Iris pigment epithelial cell (primary cell): Measurements from ENCODE around the gene PIK3CG.

Experiments
- DNase-seq: peaks from one replicate; pipeline ENCODE4 v3.0.0-alpha.2; 2011; ENCODE audit warnings: low read depth

PIK3CG gene

DNA sequence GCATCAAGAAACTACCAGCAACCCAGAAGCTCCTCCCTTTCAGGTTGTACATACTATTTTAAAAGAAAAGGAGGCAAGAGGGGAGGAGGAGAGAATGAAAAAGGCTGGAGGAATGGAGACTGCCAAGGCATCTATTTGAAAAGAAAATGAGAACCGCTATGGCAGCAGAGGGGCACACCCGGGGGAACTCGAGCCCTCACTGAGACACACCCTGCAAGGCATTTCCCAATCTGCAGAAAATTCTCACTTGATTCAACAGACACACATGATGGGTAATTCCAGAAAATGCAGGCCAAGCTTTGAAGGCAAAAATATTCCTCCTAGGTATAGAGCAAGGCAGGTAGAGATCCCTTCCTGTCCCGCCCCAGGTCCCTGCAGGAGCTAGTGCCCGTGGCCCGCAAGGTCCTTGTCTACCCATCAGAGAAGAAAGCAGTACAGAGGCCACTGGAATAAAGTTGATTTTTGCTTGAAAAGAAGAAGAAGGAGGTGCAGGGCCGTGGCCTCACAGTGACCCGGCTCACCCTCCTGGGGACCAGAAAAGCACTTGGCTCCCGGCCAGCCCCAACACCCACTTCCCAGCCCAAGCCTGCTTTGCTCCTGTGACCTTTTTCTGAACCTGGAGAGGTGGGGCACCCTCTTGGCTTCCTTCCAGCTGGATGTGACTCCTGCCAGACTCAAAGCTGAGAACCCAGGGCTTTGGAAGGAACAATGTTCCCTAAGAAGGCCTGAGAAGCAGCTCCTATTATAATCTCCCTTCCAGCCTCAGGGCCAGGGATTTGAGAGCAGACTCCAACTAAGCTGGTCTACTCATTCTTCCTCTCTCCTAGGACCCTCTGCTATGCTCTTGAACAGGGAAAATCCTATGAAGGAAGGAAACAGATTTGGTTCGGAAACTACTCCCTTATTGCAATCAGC lies 6.2 kb upstream of the PIK3CG start:
- DNase-seq, result no peak

DNA sequence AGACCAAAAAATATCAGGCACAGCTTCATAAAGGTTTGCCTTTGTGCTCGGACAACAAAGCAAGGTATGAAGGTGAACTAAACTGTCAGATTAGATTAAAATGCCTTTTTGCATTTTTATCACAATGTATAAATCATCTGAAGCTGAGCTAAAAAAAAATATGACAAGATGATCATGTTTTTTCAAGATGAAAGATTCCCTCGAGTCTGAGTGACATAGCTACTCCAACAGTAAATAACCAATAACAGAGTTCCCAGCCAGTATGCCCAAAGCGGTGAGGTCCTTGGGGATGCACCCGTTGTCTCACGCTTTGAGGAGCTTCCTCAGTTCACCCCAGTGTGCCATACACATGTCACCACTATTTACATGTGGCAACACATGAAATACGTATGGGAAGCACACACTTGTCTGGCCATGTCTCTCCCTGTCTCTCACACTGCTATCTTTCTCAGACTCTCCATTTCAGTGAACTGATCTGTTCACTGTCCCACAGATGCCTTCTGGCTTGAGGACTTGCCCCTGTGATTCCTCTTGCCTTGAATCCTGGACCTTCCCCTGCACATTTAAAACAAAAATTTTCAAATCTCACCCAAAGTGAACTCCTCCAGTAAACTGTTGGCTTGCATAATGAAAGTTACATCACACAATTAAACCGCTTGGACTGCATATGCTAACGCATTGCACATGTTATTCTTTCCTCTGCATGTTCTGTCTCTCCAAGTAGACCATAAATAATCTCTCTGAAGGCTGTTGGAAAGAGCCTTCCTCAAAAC lies 2.6 kb upstream of the PIK3CG start:
- peak; percentile 10 for DNase-seq

DNA sequence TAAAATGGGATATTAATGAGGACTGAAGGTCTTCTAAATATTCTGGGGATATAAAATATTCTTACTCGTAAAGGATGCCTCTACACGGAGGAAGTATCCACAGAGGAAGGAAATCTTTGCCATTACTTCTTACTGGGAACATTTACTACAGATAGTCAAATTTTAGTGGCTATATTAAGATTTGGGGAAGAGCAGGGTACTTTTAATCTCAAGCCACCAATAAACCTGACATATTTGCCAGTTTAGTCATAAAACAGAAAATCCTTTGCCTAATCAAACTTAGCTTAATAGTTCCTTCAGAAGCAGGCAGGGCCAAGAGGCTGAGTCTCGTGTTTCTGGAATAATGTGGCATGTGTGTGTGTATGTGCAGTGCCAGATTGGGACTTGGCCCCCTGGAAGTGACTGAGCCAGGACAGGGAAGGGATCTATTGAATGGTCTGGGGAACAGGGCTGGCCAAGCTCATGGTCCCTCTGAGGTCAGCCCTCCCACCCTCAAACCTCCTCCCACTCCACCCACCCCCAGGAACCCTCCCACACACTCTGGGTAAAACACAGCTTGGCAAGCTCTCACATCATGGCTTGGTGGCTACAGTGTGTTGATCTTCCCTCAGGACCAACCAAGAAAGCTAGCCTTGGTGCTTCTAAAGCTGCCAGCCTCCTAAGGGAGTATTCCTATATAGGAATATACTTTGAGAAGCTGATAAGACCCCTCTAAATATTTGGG lies 1.6 kb upstream of the PIK3CG start:
- DNase-seq, result no peak

DNA sequence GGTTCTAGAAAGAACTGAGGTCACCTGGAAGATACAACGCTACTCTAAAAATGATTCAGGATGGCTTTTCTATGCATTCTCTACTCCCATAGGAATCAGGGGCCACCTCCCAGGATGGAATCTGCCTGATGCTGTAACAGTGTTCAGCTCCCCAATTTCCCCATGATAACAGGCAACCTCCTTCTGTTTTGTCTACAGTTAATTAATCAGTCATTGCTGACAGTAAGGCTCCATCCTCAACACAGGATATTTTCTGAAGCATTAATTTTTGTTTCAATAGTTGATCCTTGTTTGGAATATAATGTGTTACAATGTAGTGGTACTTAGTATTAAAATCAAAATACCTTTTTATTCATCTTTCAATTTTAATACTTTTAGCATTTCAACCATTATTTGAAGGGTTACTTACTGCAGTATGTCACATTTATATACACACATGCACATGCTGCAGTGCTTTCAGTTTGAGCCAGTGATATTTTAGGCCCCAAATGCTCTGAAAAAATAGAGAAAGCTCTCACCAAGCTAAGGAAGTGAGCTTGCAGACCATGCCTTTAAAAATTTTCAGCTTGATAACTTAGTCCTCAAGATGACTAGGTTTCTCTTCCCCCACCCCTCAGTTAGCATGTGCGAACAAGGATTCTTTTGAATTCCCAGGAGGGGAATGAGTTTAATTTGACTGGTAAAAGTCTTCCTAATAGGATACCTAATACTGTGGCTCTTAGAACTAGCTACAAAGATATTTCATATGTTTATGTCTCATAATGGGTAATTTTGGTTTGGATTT lies 592 bp upstream of the PIK3CG start:
- no peak for DNase-seq

DNA sequence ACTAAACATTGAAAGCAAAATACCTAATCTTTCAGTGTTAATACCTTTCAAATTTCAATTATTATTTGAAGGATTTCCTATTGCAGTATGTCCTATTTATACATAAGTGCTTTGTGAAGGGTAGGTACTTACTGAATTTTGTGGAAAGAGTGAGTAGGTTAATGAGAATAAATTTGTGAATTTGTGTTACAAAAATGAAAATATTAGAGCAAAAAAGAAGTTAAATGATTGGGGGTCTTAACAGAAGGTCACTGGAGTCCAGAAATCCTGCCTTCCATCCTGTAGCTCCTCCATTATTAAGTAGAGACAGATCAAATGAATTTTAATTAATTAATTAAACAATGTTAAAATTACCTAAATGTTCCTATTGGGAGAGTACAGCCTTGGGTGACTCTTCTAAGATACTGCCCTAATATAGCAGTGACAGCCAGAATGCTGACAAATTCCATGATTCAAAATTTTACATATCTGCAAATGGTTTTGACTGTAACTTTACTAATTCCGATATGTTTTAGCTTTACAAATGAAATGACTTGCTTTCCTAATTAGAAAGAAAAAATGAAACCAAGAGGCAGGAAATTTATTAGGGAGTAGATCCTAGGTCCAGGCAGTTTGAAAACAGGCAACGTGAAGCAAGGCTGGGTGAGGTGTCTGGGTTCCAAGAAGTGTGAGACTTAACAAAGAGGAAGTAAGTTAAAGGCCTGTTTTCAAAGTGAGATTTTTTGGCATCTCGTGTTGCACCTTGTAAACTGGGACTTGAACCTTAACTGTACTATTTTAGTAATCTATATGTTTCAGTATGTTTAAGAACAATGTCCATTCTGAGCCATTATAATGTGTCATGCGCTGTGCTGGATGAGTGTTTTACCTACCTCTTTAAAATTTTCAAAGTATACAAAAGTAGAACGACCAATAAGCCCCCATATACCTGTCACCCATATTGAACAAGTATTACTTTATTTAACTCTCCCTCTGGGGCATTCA lies 1.5 kb downstream of the PIK3CG start:
- no peak for DNase-seq

DNA sequence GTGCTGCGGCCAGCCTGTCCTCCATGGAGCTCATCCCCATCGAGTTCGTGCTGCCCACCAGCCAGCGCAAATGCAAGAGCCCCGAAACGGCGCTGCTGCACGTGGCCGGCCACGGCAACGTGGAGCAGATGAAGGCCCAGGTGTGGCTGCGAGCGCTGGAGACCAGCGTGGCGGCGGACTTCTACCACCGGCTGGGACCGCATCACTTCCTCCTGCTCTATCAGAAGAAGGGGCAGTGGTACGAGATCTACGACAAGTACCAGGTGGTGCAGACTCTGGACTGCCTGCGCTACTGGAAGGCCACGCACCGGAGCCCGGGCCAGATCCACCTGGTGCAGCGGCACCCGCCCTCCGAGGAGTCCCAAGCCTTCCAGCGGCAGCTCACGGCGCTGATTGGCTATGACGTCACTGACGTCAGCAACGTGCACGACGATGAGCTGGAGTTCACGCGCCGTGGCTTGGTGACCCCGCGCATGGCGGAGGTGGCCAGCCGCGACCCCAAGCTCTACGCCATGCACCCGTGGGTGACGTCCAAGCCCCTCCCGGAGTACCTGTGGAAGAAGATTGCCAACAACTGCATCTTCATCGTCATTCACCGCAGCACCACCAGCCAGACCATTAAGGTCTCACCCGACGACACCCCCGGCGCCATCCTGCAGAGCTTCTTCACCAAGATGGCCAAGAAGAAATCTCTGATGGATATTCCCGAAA lies 2.7 kb downstream of the PIK3CG start:
- DNase-seq, result no peak

DNA sequence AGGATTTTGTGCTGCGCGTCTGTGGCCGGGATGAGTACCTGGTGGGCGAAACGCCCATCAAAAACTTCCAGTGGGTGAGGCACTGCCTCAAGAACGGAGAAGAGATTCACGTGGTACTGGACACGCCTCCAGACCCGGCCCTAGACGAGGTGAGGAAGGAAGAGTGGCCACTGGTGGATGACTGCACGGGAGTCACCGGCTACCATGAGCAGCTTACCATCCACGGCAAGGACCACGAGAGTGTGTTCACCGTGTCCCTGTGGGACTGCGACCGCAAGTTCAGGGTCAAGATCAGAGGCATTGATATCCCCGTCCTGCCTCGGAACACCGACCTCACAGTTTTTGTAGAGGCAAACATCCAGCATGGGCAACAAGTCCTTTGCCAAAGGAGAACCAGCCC lies 3.3 kb downstream of the PIK3CG start:
- no peak for DNase-seq

DNA sequence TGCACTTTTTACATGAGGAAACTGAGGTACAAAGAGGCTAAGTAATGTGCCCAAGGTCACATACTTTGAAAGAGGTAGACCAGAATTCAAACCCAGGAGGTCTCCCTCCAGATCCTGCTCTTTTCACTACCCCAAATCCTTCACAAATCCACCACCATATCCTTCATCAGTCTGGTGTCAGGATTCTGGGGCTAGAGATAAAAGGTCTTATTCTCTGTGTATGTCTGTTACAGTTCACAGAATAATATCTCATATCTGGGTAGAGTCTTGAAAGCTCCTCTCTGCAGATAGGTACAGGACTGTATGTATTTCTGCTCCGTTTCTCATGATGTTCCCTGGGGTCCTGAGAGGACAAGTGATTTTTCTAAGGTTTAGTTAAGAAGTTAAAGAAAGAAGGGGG lies 4.9 kb downstream of the PIK3CG start:
- no peak for DNase-seq

DNA sequence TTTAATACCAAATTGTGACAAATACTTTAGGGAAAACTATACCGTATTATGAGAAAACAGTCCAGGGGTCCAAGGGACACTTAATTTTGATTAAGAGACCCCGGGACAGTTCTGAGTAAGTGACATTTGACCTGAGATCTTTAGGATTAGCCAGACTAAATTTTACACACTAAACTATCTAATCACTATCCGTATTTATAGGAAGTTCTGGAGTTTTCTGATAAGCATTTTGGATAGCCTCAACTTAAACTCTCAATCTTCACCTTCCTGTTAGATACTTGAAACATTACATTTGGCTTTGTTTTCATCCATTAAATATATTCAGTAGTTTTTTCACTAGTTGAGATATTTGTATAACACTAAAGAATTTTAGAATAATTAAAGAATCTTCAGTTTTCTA lies 5.4 kb downstream of the PIK3CG start:
- DNase-seq, result no peak

DNA sequence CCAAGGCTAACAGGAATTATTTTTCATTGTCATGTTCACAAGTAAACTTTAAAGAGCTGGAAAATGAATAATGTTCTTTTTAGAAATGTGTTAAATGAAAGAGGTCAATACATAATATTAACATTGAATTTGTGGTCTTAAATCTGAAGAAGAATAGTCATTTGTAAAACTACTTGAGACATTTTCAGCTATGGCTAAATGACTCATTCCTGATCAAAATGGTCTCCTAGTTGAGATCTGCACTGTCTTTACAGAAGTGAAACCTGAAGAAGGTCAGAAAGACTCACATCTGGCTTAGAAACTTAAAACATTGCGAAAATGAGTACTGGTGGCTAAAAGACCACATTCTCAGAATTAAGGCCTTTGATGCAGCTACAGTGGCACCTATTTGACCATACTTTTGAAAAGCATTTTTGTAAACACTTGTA lies 5.9 kb downstream of the PIK3CG start:
- peak; percentile 43 for DNase-seq

DNA sequence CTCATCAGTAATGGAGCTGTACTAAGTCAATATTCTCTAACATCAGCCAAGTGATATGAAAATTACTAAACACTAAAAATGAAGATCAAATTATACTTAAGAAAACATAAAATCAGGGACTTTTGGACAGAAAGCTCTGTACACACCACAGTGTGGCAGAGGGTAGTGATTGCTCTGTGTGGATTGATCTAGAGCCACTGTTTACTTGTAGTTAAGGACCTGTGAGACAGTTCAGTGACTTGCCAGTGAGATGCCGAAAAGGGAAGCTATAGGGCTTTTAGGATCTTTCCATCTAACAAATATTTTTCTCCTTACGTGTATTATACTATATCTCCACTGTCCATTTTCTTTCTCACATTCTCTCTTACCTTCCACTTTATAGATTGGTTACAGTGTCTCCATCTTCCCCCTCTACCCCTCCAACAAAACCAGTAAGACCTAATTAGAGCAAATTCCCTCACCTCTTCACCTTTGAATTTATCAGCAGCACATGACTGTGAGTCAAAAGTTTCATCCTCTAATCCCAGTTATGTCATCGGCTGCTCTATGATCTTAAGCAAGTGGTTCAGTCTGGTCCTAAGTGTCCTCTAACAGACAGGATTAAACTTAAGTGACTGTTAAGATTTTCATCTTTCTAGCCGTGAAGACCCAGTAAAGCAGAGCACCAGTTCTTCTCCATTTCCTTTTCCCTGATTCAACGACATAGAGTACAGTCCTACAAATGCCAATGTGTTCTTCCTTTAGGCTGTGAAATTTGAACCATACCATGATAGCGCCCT lies 6.9 kb downstream of the PIK3CG start:
- DNase-seq, result peak; percentile 14

DNA sequence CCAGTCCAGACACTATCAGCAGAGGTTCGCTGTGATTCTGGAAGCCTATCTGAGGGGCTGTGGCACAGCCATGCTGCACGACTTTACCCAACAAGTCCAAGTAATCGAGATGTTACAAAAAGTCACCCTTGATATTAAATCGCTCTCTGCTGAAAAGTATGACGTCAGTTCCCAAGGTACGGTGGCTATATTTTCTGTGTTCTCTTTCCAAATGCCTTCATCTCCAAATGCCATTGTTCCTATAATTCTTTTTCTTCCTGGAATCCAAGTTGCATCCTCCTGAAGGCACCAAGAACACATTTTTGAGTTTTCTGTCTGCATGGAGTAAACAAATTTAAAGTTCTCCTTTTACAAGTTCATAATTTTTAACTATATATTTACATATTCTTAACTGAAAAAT lies 7.7 kb downstream of the PIK3CG start:
- no peak for DNase-seq

DNA sequence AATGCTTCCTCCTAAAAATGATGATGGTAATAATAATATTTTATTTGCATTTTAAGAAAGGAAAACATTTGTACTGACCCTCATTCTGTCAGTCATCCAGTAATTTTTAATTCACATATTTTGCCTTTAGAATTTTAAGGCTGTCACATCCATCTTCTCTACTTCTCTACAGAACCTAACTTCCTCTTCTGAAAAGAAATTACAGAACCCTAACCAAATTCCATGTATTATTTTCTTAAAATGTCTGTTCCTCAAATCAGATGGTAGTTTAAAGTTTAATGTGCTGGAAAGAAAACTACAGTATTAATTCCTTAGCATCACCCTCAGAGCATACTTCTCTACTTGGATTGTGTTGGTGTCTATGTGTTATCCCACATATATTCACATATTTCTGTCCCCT lies 9.0 kb downstream of the PIK3CG start:
- DNase-seq, result no peak

DNA sequence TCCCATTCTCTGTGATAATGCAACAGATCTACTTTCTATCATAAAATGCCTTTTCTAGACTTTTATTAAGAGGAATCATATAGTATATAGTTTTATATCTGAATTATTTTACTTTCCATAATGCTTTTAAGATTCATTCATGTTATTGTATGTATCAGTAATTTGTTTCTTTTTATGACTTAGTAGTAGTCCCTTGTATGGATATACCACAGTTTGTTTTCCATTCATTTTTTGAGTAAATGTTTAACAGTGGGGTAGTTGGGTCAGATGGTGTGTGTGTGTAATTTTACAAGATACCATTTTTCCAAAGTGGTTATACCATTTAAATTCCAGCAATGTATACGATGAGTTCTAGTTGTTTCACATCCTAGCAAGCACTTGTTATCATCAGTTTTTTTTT lies 10.4 kb downstream of the PIK3CG start:
- DNase-seq, result no peak

DNA sequence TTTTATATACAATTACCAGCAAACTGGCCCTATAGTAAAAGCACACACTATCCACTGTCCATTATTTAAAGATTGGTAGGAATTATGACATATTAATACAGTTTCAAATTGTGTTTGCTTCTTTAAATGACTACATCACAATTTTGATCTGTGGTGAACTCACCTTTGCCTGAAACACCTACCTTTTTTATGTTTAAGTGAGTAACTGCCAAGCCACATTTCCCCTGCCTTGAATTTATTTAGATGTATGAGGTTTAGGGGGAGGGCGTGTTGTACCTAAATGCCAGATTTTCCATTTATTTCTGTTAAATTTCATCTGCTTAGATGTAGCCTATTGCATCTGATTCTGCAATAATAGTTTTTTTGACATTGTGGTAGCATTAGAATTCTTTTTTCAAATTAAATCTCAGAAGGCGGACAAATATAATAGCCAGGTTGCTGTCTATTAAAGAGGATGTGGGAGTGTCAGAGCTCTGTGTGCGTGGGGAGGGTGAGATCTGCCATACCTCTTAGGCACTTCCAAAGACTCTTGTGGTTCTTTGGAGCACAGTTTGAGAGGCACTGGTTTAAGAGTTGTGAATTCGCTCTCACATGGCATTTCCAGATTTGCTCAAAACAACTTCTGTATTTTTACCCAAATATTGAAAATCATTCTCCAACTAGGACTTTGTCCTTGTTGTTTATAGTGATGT lies 13.8 kb downstream of the PIK3CG start:
- no peak for DNase-seq

DNA sequence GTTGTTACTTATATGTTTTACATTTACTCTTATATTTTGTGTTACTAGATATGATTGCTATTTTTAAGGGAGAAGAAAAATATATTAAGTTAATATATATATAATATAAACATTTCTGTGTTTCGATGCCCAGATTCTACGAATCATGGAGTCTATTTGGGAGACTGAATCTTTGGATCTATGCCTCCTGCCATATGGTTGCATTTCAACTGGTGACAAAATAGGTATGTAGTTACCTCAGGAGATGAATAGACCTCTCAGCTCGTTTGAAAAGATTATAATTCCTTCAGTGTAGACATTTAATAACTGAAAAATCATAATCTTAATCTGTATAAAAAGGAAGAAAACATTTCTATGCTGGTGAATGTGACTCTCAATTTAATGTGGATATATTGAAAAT lies 16.9 kb downstream of the PIK3CG start:
- DNase-seq, result no peak

DNA sequence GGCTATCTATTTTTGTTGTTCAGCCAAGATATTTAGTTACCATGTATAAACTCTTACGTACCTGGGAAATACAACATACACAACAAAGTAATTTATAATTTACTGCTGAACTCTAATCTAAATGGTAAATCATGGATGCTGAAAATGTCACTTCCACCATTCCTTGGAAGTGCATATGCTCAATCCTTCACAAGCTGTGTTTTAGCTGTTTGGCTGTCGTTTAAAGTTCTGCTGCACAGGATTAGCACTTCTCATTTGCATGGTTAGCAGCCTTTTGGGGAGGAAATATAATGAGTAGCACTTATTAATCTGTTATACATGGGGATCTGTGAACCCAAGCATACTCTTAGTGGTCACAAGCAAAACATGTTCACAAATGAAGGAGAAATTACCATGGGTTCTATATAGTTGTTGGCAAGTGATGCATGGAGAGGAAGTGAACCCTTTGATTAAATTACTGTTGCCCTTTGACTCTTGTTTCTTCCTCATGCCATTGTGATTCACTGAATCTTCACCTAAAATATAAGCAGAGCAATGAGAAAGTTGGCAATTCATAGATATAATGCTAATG lies 18.5 kb downstream of the PIK3CG start:
- no peak for DNase-seq

DNA sequence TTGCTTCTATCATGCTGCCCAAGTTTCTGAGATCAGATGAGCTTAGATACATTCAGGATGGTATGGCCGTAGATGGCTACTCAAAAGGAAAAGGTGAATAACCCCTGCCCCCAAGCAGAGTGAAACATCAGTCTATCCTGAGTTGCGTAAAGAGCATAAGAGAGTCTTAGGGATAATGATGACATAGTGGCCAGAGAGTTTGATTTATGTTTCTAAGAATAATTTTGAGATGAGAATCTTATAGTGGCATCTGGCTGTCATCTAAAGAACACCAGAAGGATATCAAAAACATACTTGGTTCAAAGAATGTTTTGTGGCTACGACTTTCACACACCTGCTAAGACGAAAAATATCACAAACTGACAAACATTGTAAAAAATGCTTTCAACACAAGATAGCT lies 20.6 kb downstream of the PIK3CG start:
- DNase-seq, result no peak
